CD4-positive, alpha-beta T cell treated with Interleukin-6 at 100 ng/mL for 8 hours (primary cell): ENCODE measurements around the gene TRAF2.
"Not testable (repeated sequence)": the region's sequence is repeated elsewhere in the genome, so short reads cannot be mapped to it uniquely, and the experiment has no call there.

ENCODE experiments used
- DNase-seq: peaks from one replicate; pipeline ENCODE4 v3.0.0-alpha.2; 2020; ENCODE audit warnings: mixed read lengths, low spot score

Gene TRAF2

DNA sequence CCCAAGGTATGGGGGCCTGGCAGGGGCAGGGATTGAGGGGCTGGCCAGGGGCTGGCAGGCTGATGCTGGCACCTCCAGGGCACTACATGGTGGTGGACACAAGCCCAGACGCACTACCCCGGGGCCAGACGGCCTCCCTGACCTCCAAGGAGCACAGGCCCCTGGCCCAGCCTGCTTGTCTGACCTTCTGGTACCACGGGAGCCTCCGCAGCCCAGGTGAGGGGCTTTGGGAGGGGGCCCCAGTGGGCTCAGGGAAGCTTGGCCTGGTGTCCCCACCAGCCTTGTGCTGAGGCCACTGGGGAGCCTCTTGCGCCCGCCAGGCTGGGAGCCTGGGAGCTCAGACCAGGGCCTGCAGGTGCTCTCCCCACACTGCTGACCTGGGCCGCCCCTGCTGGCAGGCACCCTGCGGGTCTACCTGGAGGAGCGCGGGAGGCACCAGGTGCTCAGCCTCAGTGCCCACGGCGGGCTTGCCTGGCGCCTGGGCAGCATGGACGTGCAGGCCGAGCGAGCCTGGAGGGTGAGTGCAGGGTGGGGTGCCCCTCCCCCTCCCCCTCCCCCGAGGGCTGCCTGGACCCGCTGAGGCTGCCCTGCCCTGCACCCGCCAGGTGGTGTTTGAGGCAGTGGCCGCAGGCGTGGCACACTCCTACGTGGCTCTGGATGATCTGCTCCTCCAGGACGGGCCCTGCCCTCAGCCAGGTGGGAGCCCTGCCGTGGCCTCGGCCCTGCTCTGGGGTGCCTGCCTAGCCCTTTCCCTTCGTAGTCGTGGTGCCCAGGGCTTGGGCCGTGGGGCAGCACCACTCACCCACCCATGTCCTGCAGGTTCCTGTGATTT, 28.5 kb upstream of the TRAF2 start:
- DNase-seq, result no peak

- DNase-seq, result no peak
Measured at GRCh38 chr9:136858452-136858843, 27.9 kb upstream of the TRAF2 start.

DNA sequence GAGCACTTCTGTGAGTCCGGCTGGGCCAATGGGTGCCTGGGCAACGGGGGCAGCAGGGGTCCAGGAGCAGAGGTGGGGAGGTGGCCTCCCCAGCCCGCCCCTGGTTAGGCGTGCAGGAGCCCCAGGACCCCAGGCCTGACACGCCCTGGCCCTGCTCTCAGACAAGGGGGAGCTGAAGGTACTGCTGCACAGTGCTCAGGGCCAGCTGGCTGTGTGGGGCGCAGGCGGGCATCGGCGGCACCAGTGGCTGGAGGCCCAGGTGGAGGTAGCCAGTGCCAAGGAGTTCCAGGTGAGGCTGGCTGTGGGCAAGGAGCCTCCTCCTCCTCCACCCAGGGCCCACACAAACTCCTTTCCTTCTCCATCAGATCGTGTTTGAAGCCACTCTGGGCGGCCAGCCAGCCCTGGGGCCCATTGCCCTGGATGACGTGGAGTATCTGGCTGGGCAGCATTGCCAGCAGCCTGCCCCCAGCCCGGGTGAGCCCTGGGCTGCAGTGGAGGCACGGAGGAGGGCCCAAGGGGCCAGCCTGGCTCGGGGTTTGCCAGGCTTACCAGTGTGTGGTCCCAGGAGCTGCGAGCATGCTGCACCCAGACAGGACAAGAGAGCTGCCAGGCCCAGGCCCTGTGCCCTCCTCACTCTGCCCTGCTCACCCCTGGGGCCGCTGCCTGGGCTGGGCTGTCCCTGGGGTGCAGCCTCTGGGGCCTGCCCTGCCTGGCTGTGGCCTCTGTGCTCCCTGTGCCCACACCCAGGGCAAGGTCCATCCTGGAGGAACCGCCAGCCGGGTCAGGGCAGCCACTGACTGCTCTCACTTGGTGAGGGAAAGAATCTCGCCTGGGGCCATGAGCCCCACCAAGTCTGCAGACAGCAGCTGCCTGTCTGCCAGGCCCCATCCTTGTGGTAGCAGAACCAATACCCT, 27.2 kb upstream of the TRAF2 start:
- no peak for DNase-seq

- DNase-seq, result no peak
Measured at GRCh38 chr9:136860529-136860928, 25.8 kb upstream of the TRAF2 start.

DNA sequence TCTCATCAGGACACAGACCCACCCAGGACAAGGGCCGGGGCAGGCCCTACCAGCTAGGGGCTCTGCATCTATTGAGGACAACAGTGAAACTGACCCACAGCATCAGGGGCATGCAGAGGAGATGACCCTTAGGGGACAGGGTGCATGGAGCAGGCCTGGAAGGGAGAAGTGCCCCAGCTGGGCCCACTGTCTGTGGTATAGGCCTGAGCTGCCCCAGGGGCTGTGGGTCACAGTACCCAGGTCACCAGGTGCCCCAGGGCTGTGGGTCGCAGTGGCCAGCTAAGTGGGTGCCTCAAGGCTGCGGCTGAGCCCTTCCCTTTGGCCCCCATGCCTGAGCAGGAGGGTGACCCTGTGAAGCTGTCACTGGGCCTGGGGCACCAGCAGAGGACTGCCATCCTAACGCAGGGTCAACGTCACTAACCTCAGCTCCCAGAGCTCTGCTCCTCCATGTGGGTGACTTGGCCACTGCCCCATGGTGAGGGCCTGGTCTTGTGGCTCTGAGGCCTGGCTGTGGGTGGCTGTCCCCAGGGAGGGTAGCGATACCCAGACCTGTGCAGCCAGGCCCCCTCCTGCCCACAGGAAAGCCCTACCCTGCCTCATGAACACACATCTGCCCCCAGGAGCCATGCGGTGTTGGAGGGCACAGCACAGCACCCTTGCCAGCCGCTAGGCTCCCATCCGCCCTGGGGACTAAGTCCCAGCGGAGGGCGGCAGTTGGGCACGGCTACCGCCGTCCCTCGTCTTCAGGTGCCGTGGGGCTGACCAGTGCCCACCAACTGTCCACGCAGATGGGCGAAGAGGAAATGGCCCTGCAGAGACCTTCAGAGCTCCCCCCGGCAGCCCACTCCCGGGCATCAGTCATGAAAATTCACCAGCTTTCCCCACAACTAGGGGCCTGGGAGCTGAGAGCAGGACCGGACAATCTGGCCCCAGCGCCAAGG, 25.1 kb upstream of the TRAF2 start:
- no peak for DNase-seq

GRCh38 chr9:136861874-136862457, 24.4 kb upstream of the TRAF2 start:
- no peak for DNase-seq

GRCh38 chr9:136862849-136863622, 23.3 kb upstream of the TRAF2 start:
- DNase-seq, result no peak

- no peak for DNase-seq
Measured at GRCh38 chr9:136863623-136864273, 22.6 kb upstream of the TRAF2 start.

DNA sequence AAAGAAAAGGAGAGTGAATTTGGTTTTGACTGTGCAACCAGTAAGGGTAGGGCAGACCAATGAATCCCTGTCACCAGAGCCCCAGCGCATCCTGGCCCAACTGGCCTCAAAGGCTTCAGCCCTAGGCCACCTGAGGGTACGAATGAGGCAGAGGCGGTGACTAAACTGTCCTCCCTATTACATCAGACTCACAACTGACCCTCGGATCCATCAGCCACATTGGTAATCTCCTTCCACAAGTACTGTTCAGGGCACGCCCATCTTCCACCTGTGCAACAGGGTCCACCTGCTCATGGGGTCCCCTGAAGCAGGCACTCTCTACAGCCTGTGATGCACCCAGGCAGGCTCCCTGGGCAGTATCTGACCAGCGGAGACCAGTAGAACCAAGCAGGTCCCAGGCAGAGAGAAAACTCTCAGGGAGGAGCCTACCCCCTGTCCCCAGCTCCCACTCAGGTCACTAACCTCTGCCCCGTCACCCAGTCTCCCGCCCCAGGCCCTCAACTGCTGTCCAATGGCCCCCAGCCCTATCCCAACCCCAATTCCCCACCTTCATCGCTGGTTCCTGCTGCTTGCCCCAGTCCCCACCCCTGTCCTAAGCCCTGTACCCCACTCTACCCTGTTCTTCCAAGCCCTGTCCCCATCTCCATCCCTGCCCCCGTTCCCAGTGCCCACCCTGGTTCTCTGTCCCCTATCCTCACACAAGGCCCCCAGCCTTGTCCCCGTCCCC, 21.1 kb upstream of the TRAF2 start:
- no peak for DNase-seq

DNA sequence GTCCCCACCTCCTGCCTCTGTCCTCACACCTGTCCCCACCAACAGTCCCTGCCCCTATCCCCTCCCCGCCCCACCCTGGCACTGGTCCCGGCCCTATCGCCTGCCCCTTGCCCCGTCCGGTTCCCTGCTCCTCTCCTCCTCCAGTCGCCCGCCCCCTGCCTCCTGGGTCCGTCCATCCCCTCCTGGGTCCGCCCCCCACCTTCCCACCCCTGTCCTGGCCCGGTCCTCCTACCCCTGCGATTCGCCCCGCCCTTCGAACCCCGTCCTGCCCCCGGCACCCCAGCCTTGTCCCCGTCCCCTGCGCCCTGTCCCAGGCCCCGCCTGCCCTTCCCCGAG, 20.6 kb upstream of the TRAF2 start:
- DNase-seq, result no peak

- not testable (repeated sequence) for DNase-seq
Measured at GRCh38 chr9:136866898-136867421, 19.4 kb upstream of the TRAF2 start.

- no peak for DNase-seq
Measured at GRCh38 chr9:136867480-136867879, 18.8 kb upstream of the TRAF2 start.

DNA sequence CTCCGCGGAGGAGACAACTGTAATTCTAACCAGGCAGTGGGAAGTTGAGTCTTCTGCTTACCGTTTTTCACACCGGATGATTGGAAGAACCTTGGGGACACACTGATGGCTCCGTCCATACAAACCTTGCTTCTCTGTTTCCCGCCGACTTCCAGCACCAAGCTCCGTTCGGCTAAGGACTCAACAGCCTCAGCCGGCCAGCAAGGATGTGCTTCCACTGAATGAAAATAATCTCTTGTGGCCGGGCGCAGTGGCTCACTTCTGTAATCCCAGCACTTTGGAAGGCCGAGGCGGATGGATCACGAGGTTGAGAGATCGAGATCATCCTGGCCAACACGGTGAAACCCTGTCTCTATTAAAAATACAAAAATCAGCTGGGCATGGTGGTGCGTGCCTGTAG, 18.4 kb upstream of the TRAF2 start:
- no peak for DNase-seq

- no peak for DNase-seq
Measured at GRCh38 chr9:136868644-136869043, 17.7 kb upstream of the TRAF2 start.

DNA sequence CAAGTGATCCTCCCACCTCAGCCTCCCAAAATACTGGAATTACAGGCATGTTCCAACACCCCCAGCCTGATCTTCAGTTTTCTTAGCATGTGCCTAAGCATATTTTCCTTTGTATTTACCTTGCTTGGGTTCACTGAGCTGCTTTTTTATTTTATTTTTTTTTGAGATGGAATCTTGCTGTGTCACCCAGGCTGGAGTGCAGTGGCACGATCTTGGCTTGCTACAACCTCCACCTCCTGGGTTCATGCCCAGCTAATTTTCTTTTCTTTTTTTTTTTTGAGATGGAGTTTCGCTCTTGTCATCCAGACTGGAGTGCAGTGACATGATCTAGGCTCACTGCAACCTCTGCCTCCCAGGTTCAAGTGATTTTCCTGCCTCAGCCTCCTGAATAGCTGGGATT, 16.7 kb upstream of the TRAF2 start:
- not testable (repeated sequence) for DNase-seq

- no peak for DNase-seq
Measured at GRCh38 chr9:136875155-136875554, 11.2 kb upstream of the TRAF2 start.

GRCh38 chr9:136876476-136876875, 9.8 kb upstream of the TRAF2 start:
- no peak for DNase-seq

DNA sequence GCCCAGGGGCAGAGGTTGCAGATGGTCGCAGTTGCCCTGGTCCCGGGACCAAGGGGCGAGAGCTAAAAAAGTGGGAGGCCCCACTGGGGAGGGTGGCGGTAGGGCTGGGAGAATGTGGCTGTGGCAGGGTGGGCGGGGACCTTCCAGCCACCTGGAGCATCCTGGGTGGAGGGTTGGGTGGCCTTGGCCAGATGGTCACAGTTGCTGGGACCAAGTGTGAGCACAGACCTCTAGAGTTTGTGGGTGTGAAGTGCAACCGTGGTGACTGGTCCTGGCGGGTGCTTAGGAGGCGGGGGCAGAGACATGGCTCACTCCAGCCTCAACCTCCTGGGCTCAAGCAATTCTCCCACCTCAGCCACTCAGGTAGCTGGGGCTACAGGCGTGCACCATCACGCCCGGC, 5.7 kb upstream of the TRAF2 start:
- no peak for DNase-seq

DNA sequence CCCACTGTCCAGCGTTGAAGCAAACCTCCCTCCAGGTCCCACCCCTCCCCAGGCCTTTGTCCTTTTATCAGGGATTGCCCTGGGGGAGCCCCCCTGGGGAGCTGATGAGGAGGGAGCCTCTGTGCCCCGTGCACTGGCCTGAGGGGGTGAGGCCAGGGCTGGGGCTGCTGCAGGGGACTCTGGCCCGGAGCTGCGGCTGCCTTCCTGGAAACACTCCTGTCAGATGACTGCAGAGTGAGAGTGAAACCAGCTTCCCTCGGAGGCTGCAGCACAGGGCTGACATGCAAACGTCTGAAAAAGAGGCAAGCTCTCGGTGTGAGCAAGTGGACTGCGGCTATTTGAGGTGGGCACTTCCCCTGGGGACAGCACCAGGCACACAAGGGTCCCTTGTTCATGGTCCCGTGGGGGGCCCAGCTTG, 4.6 kb upstream of the TRAF2 start:
- peak; percentile 49 for DNase-seq
